ENCODE data around the gene KIF6. TPM values are rescaled to one million over a fixed set of nuclear protein-coding genes. Genes with fewer than 3 reads are reported as not detected.

Gene KIF6
- total and polyA plus RNA-seq, 2 of the 8 experiments (the other 6 are each of a cell fraction or from before 2014, with no cell fraction given): 0.53 to 0.65 TPM

GRCh38 chr6:39330057-39330456, 395.2 kb downstream of the KIF6 start:
- Histone ChIP-seq H3K4me3 (ENCODE audit: extremely low read depth in 1 of 4, insufficient read depth in 2 of 4, low read depth in 3 of 4, low read length in 4 of 4) (no peak overlapping the region), H3K4me2 (ENCODE audit: insufficient read depth in 1 of 2, low read depth in 2 of 2, low read length in 2 of 2) (no peak overlapping the region), H3K14ac (ENCODE audit: insufficient read length) (no peak overlapping the region), H3K4ac (replicated peaks; ENCODE audit: insufficient read length, low read depth, low read length) (no peak overlapping the region), H4K5ac (ENCODE audit: insufficient read length, low read depth, low read length) (no peak overlapping the region), H2BK5ac (ENCODE audit: low read depth, low read length) (no peak overlapping the region), H3K18ac (ENCODE audit: extremely low read depth, low read length) (no peak overlapping the region), H4K20me1 (replicated peaks in 1 of 2; ENCODE audit: control insufficient read depth in 1 of 2, insufficient read depth in 2 of 2, low read length in 2 of 2) (no peaks in the 10 kb centered on the region), H2BK12ac (ENCODE audit: low read depth, low read length) (no peak overlapping the region), H2BK15ac (ENCODE audit: low read length) (no peak overlapping the region), H3K4me1 (replicated peaks in 1 of 4; ENCODE audit: control insufficient read depth in 3 of 4, insufficient read depth in 4 of 4, low read length in 3 of 4) (no peaks in the 10 kb centered on the region), H2AFZ (ENCODE audit: low read length) (no peak overlapping the region), H3K23ac (ENCODE audit: insufficient read length) (no peak overlapping the region), H4K91ac (replicated peaks; ENCODE audit: insufficient read length, low read length) (no peak overlapping the region), H3K56ac (replicated peaks; ENCODE audit: insufficient read length, low read depth, low read length) (no peak overlapping the region), H3K36me3 (ENCODE audit: control insufficient read depth in 2 of 4, insufficient read depth in 4 of 4, low read length in 3 of 4) (no peaks in the 10 kb centered on the region), H3K9ac (replicated peaks in 1 of 4; ENCODE audit: extremely low read depth in 1 of 4, low read depth in 3 of 4, low read length in 3 of 4) (no peak overlapping the region), H2BK120ac (replicated peaks; ENCODE audit: low read depth, low read length) (no peak overlapping the region), H3K23me2 (ENCODE audit: low read depth, low read length) (no peaks in the 10 kb centered on the region), H3K27me3 (replicated peaks in 1 of 4; ENCODE audit: control insufficient read depth in 3 of 4, extremely low read depth in 1 of 4, insufficient read depth in 3 of 4, low read length in 3 of 4) (no peaks in the 10 kb centered on the region), H3K79me1 (ENCODE audit: low read depth, low read length) (no peaks in the 10 kb centered on the region), H2BK20ac (ENCODE audit: low read length) (no peak overlapping the region), H3K79me2 (ENCODE audit: control insufficient read depth in 1 of 2, insufficient read depth in 2 of 2, low read length in 2 of 2) (no peaks in the 10 kb centered on the region; a peak in 1 of 4 replicates), H3K9me3 (ENCODE audit: insufficient read depth in 2 of 2, low read depth in 1 of 2, low read length in 1 of 2) (no peaks in the 10 kb centered on the region), H3K27ac (ENCODE audit: low read depth, low read length) (no peak overlapping the region), H2AK5ac (ENCODE audit: low read depth, low read length) (no peak overlapping the region), H4K8ac (ENCODE audit: extremely low read depth, insufficient read depth, low read length) (no peak overlapping the region)
- POLR2A ChIA-PET (ENCODE audit: partially characterized antibody): no interaction called here
- FAIRE-seq (no peak), DNase-seq (ENCODE audit: low read depth in 1 of 2, low spot score in 2 of 2) (no peak)
- CTCF ChIA-PET (ENCODE audit: partially characterized antibody): interaction anchor here (0.6 to 3.0 kb wide), 4 partner anchors 12 to 228 kb away, joined by 3 to 10 read pairs (median 5); no protein-coding TSS in a partner anchor
- WGBS, 2 experiments (ENCODE audit: extremely low coverage in 1 of 2, insufficient coverage in 1 of 2, insufficient read length in 1 of 2, insufficient replicate concordance in 2 of 2, low coverage in 1 of 2, low lambda C conversion rate in 2 of 2, missing lambda C conversion rate in 1 of 2): 92% methylated on average over 3 of the region's 3 CpGs; no CpG with 5 or more reads in 1 of the 2 experiments
- peak; percentile 36; the same call in 1 of the 2 replicates for TF ChIP-seq TBP (IDR thresholded peaks at IDR 0.05; ENCODE audit: low read depth, low read length)

Data from H1 (cell line).